GM19372 (cell line): Measurements from ENCODE around the gene LFNG.

ENCODE experiments used
- ATAC-seq: cut with Tn5 transposase; IDR thresholded peaks from one replicate; pipeline ENCODE4 v1.9.1; 2021; ENCODE audit warnings: mild to moderate bottlenecking, low read depth, moderate library complexity; ENCODE audit not compliant: unreplicated experiment

Gene LFNG

GRCh38 chr7:2514473-2515423 lies 4.8 kb upstream of the LFNG start:
- ATAC-seq, result no peak

- no peak for ATAC-seq
Observed at GRCh38 chr7:2515424-2516193, 4.0 kb upstream of the LFNG start.

GRCh38 chr7:2516194-2516555 lies 3.4 kb upstream of the LFNG start:
- no peak for ATAC-seq

GRCh38 chr7:2517026-2517425 lies 2.5 kb upstream of the LFNG start:
- no peak for ATAC-seq

- ATAC-seq, result no peak
Observed at GRCh38 chr7:2517678-2518507, 1.7 kb upstream of the LFNG start.

- no peak for ATAC-seq
Observed at GRCh38 chr7:2518737-2519118, 846 bp upstream of the LFNG start.

- no peak for ATAC-seq
Observed at GRCh38 chr7:2520131-2520760, 672 bp downstream of the LFNG start.

- no peak for ATAC-seq
Observed at GRCh38 chr7:2520761-2521290, 1.3 kb downstream of the LFNG start.

GRCh38 chr7:2521341-2521745 lies 1.8 kb downstream of the LFNG start:
- ATAC-seq, result no peak

- ATAC-seq, result no peak
Observed at GRCh38 chr7:2521952-2522591, 2.5 kb downstream of the LFNG start.

- no peak for ATAC-seq
Observed at GRCh38 chr7:2522780-2523433, 3.3 kb downstream of the LFNG start.

GRCh38 chr7:2523461-2523936 lies 3.9 kb downstream of the LFNG start:
- no peak for ATAC-seq

- no peak for ATAC-seq
Observed at GRCh38 chr7:2523941-2524807, 4.6 kb downstream of the LFNG start.

GRCh38 chr7:2524808-2525657 lies 5.5 kb downstream of the LFNG start:
- ATAC-seq, result no peak

- no peak for ATAC-seq
Observed at GRCh38 chr7:2525658-2526630, 6.4 kb downstream of the LFNG start.
